GM19099 (cell line): ENCODE measurements around the gene AUTS2.

Source experiments
- POLR2A ChIP-seq: IDR thresholded peaks from 3 replicates; pipeline ENCODE4 v1.6.1; 2011; ENCODE audit warnings: low read depth; ENCODE audit not compliant: insufficient read length; ENCODE audit errors: extremely low read depth

The AUTS2 gene

DNA sequence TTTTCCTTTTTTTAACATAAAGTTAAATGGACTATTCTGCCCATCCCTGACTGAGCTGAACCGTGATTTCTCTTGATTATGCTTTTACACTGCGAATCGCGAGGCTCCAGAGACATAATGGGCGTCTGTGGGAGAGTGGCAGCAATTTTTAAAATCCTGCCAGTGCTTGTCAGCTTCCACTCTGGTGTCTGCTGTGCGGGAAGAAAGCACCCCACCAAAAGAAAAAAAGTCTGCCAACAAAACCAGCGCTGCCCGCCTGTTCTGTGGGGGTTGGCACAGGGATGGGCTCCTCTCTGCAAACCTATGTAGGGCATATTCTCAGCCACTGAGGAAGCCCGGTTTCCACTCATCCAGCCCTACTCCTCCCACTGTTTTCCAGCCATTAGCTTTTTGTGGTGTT, 941.3 kb downstream of the AUTS2 start:
- no peak for TF ChIP-seq POLR2A

DNA sequence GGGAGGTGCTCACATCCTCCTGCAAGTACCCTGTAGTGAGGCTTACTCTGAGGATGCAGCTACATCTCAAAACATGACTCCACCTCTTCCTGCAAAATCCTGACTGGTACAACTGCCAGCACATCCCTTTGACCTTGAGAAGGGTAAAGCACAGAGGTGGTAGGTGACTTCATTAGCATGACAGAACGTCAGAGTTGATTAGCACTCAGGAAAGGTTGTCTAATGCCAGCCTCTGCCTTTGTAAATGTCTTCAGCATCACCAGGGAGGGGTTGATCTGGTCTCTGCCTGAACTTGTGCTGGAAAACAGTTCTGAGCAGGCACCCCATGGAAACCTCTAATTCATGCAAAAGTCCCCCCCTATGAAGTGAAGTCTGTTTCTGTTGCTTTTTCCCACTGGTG, 942.4 kb downstream of the AUTS2 start:
- no peak for TF ChIP-seq POLR2A

DNA sequence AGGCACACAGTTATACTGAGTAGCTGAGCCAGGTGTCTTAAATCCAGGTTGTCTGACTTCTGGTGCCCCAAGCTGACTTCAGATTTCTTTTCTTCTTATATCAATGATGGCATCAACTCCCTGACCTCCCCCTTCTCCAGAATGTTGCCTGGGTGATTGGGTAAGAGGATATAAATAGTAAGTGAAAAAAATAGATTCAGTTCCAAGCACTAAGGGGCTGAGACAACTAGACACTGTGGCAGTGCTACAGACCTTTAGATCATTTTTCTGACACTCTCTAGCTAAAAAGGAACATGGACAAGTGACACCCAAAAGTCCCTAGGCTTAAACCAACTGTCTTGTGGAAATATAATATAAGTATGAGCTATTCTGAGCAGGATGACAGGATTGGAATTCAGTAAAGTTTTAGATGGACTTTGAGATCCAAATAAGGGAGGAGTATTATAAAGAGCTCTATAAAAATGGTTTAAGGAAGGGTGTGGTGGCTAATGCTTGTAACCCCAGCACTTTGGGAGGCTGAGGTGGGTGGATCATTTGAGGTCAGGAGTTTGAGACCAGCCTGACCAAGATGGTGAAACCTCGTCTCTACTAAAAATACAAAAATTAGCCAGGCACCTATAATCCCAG, 944.6 kb downstream of the AUTS2 start:
- no peak for TF ChIP-seq POLR2A

DNA sequence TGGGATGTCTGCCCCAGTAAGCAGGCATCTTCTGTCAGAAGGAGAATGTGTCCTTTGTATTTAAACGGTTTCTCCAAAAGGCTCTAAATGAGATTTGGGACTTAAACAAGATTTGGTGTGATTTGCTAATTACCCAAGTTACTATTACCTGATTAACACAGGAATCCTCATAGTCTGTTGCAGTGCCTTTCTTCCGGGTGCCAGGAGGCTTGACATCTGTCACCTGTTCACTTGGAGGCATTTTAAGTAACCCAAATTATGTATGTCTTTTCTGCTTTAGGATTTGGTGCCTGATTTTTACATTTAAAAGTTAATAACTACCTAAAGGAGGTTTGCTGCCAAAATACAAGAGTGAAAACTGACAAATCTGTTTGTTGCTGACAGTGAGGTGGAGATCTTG, 945.7 kb downstream of the AUTS2 start:
- TF ChIP-seq POLR2A, result no peak

DNA sequence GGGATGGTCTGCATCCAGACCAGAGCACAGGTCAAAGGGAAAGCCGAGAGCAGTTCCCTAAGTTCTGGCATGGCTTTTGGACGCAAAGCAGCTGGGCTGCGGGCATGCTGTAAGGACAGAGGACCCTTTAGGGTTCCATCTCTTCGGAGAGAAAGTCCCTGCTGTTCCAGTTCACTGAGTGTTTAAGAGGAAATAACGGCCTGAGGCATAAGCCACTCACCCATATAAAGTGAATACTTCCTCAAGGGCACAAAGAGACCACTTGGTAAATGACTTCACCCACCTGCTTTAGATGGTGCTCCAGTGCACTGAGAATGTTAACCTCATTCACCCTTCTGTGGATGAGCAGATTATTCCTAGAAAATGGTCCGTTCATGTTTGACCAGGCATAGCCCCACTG, 946.9 kb downstream of the AUTS2 start:
- no peak for TF ChIP-seq POLR2A

GRCh38 chr7:70552141-70552540, 953.9 kb downstream of the AUTS2 start:
- no peak for TF ChIP-seq POLR2A

- TF ChIP-seq POLR2A, result no peak
Measured at GRCh38 chr7:70553364-70553763, 955.1 kb downstream of the AUTS2 start.

DNA sequence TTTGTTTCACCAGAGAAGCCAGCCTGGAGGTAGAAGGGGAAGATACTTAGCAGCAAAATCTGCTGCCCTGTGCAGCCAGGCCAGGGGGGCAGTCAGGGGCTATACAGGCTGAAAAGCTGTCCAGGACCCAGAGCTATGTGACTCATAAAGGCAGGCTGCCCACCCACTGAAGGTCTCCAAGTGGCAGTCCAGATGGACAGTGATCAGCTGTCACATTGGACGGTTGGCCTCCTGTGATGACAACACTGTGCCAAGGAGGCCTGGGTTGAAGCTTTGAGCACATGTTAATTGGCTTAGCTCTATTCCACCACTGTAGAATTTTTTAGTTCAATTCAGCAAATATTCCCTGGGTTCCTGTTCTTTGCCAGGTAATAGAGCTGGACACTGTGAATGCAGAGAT, 956.4 kb downstream of the AUTS2 start:
- TF ChIP-seq POLR2A, result no peak

GRCh38 chr7:70556761-70557160, 958.5 kb downstream of the AUTS2 start:
- no peak for TF ChIP-seq POLR2A

DNA sequence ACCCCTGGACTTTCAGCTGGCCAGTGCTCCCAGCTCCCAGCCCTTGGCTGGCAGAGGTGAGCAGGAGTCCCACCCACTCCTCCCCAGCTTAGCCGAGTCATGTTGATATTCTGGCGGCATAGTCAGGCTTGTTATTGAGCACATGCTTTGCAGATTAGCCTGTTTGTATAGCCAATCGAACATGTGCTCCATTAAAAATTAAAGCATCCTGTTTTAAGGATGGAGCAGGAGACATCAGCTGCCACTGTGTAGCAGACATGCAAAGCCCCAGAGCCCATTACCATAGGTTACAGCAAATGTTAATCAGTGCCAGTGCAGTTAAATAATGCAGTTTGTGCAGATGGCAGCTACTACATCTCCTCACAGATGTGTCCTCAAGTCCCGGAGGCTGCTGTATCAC, 959.1 kb downstream of the AUTS2 start:
- no peak for TF ChIP-seq POLR2A

DNA sequence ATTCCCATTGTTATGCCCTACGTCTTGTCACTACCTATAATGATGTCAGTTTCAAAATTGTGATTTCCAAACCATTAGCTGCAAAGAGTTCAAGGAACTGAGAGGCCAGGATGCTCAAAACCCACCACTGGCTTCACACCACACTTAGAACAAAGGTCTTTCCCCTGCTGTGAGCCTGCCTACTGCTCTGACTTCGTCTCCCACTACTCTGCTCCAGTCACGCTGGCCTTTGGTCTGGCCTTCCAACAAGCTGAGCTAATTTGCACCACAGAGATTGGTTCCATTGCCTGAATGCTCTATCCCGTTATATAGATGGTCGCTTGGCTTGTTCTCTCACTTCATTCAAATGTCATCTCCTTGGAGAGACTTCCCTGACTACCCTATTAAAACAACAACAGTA, 961.5 kb downstream of the AUTS2 start:
- no peak for TF ChIP-seq POLR2A

- no peak for TF ChIP-seq POLR2A
Measured at GRCh38 chr7:70563960-70564359, 965.7 kb downstream of the AUTS2 start.

- TF ChIP-seq POLR2A, result no peak
Measured at GRCh38 chr7:70565721-70566370, 967.6 kb downstream of the AUTS2 start.

- TF ChIP-seq POLR2A, result no peak
Measured at GRCh38 chr7:70566671-70567070, 968.4 kb downstream of the AUTS2 start.

GRCh38 chr7:70568674-70569334, 970.5 kb downstream of the AUTS2 start:
- TF ChIP-seq POLR2A, result no peak

GRCh38 chr7:70569335-70569819, 971.1 kb downstream of the AUTS2 start:
- no peak for TF ChIP-seq POLR2A
